HCT116 (cell line): ENCODE results near the gene ABR.
"Not testable (repeated sequence)": the region's sequence is repeated elsewhere in the genome, so short reads cannot be mapped to it uniquely, and the experiment has no call there.

ENCODE experiments used
- EZH2 ChIP-seq: fragments of 200-600 bp; sonication (generic); IDR thresholded peaks from 2 replicates; pipeline ENCODE4 v1.6.1; 2017; ENCODE audit warnings: antibody characterized with exemption, mixed run types
- EZH2phosphoT487 ChIP-seq: fragments of 200-600 bp; IDR thresholded peaks from 2 replicates; pipeline ENCODE4 v1.6.1; 2018; ENCODE audit warnings: antibody characterized with exemption, borderline replicate concordance
- POLR2AphosphoS5 ChIP-seq: IDR thresholded peaks from 2 replicates; pipeline ENCODE4 v1.6.1; 2011; ENCODE audit warnings: mild to moderate bottlenecking, low read depth, low read length, moderate library complexity
- RAD21 ChIP-seq: IDR thresholded peaks from 2 replicates; pipeline ENCODE4 v1.6.1; 2012; ENCODE audit warnings: low read depth, mild to moderate bottlenecking
- SIN3A ChIP-seq: IDR thresholded peaks from 2 replicates; pipeline ENCODE4 v1.6.1; 2012; ENCODE audit warnings: low read depth
- TCF7L2 ChIP-seq: IDR thresholded peaks from 2 replicates; pipeline ENCODE4 v1.7.0; 2011; ENCODE audit warnings: borderline replicate concordance, inconsistent platforms; ENCODE audit not compliant: insufficient read depth, insufficient read length; ENCODE audit errors: extremely low read depth
- TF ChIP-seq, protein P1 (sequence below), 3 experiments: fragments of 200-600 bp in 1 of 3; sonication (generic) in 1 of 3; IDR thresholded peaks in 2 of 3; conservative IDR thresholded peaks in 1 of 3; 2 replicates each; pipeline ENCODE4 v1.5.1; 2012 to 2017; ENCODE audit warnings: low read depth in 2 of 3, low read length in 2 of 3, antibody characterized with exemption in 1 of 3, borderline replicate concordance in 1 of 3, control low read depth in 1 of 3, mild to moderate bottlenecking in 1 of 3, mixed read lengths in 1 of 3, mixed run types in 1 of 3, moderate library complexity in 1 of 3; ENCODE audit not compliant: insufficient read depth in 1 of 3
- TF ChIP-seq, protein P2 (sequence below): IDR thresholded peaks from 2 replicates; pipeline ENCODE4 v1.6.1; 2012; ENCODE audit warnings: low read depth

DNA sequence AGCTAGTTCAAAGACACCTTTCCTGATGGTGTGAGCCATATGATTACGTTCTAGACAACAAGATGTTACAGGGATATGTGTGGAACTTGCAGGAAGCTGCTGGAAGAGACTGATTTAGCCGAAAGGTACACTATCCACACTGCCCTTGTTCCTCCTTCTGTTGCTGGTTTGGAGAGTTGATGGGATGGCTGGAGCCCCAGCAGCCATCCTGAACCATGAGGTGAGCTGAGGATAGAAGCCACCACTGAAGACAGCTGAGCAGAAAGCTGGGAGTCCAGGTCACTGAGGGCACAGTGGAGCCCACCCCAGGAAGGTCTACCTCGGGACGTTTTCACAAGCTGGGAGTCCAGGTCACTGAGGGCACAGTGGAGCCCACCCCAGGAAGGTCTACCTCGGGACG lies 51.3 kb downstream of the ABR start:
- TF ChIP-seq, protein P1, sequence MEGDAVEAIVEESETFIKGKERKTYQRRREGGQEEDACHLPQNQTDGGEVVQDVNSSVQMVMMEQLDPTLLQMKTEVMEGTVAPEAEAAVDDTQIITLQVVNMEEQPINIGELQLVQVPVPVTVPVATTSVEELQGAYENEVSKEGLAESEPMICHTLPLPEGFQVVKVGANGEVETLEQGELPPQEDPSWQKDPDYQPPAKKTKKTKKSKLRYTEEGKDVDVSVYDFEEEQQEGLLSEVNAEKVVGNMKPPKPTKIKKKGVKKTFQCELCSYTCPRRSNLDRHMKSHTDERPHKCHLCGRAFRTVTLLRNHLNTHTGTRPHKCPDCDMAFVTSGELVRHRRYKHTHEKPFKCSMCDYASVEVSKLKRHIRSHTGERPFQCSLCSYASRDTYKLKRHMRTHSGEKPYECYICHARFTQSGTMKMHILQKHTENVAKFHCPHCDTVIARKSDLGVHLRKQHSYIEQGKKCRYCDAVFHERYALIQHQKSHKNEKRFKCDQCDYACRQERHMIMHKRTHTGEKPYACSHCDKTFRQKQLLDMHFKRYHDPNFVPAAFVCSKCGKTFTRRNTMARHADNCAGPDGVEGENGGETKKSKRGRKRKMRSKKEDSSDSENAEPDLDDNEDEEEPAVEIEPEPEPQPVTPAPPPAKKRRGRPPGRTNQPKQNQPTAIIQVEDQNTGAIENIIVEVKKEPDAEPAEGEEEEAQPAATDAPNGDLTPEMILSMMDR (IDR thresholded peaks at IDR 0.05 in 2 of 3, conservative IDR thresholded peaks at IDR 0.05 in 1 of 3; ENCODE audit: borderline replicate concordance in 1 of 3, insufficient read depth in 1 of 3, low read depth in 2 of 3, low read length in 2 of 3), result not testable (repeated sequence)
- TF ChIP-seq, protein P2, sequence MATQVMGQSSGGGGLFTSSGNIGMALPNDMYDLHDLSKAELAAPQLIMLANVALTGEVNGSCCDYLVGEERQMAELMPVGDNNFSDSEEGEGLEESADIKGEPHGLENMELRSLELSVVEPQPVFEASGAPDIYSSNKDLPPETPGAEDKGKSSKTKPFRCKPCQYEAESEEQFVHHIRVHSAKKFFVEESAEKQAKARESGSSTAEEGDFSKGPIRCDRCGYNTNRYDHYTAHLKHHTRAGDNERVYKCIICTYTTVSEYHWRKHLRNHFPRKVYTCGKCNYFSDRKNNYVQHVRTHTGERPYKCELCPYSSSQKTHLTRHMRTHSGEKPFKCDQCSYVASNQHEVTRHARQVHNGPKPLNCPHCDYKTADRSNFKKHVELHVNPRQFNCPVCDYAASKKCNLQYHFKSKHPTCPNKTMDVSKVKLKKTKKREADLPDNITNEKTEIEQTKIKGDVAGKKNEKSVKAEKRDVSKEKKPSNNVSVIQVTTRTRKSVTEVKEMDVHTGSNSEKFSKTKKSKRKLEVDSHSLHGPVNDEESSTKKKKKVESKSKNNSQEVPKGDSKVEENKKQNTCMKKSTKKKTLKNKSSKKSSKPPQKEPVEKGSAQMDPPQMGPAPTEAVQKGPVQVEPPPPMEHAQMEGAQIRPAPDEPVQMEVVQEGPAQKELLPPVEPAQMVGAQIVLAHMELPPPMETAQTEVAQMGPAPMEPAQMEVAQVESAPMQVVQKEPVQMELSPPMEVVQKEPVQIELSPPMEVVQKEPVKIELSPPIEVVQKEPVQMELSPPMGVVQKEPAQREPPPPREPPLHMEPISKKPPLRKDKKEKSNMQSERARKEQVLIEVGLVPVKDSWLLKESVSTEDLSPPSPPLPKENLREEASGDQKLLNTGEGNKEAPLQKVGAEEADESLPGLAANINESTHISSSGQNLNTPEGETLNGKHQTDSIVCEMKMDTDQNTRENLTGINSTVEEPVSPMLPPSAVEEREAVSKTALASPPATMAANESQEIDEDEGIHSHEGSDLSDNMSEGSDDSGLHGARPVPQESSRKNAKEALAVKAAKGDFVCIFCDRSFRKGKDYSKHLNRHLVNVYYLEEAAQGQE, result not testable (repeated sequence)
- not testable (repeated sequence) for TF ChIP-seq EZH2phosphoT487, RAD21, TCF7L2, SIN3A, EZH2, POLR2AphosphoS5
